Activated naive CD8-positive, alpha-beta T cell treated with anti-CD3 and anti-CD28 coated beads, Interleukin-2, amount 50 U/mL, for 24 hours (primary cell): ENCODE data around the gene PEX3.
A peak's percentile ranks its signal among the peaks of the same experiment; 100 is the strongest.

Source experiments
- ATAC-seq: fragments of 150-1000 bp; cut with Tn5 transposase; one replicate; pipeline ENCODE4 v1.10.0; 2021
- DNase-seq: peaks from one replicate; pipeline ENCODE4 v3.0.0; 2021
- H3K27ac Mint-ChIP-seq: one replicate; pipeline ENCODE4 v1.8.0; 2021; ENCODE audit warnings: mild to moderate bottlenecking, mixed read lengths
- H3K27me3 Mint-ChIP-seq: one replicate; pipeline ENCODE4 v1.8.0; 2021; ENCODE audit warnings: mixed read lengths
- H3K36me3 Mint-ChIP-seq: one replicate; pipeline ENCODE4 v1.8.0; 2021; ENCODE audit warnings: low read depth, mixed read lengths
- H3K4me1 Mint-ChIP-seq: one replicate; pipeline ENCODE4 v1.8.0; 2021; ENCODE audit warnings: mixed read lengths
- H3K4me3 Mint-ChIP-seq: one replicate; pipeline ENCODE4 v1.8.0; 2021; ENCODE audit warnings: mild to moderate bottlenecking, moderate library complexity, mixed read lengths
- H3K9me3 Mint-ChIP-seq: one replicate; pipeline ENCODE4 v1.8.0; 2021; ENCODE audit warnings: mixed read lengths

PEX3 gene

DNA sequence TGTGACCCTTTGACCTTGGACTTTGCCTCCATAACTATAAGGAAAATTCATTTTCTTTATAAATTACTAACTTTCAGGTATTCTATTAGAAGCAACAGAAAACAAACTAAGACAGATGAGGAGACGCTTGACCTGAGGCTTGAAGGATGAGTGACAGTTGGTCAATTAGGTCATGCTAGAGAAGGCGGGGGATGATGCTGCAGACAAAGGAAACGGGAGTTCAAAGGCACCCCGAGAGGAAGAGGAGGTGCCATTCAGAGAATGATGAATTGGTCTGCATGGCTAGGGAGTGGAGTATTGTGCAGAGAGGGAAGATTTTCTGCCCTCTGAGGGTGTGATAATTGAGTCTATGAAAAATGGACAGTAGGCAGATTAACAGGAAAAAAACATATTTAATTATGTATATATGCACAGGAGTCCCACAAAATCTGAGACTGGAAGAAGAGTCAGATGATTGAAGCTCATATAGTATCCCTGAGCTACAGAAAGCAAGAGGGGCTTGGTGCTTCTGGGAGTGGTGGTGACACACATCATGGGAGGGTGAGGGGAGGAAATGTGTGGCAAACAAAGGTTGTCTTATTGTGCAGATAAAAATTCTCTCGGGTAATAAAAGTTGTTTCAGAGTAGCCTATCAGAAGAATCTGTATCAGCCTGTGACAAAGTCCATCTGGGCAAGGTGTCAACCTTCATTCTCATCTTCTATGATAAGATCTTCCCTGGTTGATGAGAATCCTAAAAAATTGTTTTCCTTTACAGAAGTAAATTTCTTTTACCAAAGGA, 81.3 kb downstream of the PEX3 start:
- Mint-ChIP-seq H3K36me3 (no peaks in the 10 kb centered on the region), H3K27ac (no peak overlapping the region), H3K27me3 (no peaks in the 10 kb centered on the region), H3K9me3 (no peaks in the 10 kb centered on the region), H3K4me3 (no peak overlapping the region), H3K4me1 (peaks cover 20% of the 10 kb centered on the region)
- DNase-seq (no peak), ATAC-seq (no peak)

DNA sequence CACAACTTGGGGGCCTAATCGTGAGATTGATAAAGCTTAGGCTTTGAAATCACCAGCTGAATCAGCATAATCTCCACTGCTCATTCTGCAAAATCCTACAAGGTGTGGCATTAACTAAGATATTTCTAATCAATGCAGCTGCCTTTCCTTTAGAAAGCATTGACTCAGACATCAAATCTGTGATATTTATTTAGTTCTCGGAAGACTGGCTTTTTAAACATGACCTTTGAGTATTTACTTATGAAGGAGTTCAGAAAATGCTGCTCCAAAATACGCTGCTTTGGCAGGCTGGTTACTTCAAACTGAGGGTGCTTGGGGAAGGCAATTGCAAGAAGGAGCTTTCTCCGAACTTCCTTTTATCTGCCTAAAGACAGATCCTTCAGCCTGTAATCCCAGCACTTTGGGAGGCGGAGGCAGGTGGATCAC, 84.6 kb downstream of the PEX3 start:
- Mint-ChIP-seq H3K9me3 (no peaks in the 10 kb centered on the region), H3K4me1 (peaks cover 27% of the 10 kb centered on the region), H3K36me3 (no peaks in the 10 kb centered on the region), H3K27me3 (no peaks in the 10 kb centered on the region), H3K27ac (peak overlapping the region; percentile 19), H3K4me3 (no peak overlapping the region)
- DNase-seq (no peak), ATAC-seq (no peak)

DNA sequence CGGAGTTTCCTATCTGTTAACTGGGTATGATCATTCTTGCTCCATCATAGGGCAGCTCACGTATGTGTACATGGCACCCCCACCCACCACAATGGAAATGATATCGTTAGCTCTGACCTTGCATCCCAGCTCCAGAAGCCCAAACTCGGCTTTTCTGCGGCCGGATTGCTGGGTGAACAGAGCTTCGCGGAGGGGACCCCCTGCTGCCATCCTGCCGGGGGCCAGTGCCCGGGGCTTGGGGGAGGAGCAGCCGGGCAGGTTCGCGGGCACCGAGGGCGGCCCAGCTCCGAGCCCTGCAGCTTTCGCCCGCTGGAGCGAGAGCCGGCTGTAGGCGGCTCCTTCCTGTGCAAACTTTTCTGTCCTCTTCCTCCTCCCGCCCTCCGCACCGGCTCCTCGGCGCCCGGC, 85.9 kb downstream of the PEX3 start:
- H3K27me3 Mint-ChIP-seq: no peaks in the 10 kb centered on the region
- H3K9me3 Mint-ChIP-seq: no peaks in the 10 kb centered on the region
- H3K36me3 Mint-ChIP-seq: no peaks in the 10 kb centered on the region
- peaks cover 29% of the 10 kb centered on the region for H3K4me1 Mint-ChIP-seq
- DNase-seq (peak; percentile 53), ATAC-seq (peak; percentile 77)
- H3K27ac Mint-ChIP-seq: peak overlapping the region; percentile 15
- H3K4me3 Mint-ChIP-seq: peak overlapping the region; percentile 69

DNA sequence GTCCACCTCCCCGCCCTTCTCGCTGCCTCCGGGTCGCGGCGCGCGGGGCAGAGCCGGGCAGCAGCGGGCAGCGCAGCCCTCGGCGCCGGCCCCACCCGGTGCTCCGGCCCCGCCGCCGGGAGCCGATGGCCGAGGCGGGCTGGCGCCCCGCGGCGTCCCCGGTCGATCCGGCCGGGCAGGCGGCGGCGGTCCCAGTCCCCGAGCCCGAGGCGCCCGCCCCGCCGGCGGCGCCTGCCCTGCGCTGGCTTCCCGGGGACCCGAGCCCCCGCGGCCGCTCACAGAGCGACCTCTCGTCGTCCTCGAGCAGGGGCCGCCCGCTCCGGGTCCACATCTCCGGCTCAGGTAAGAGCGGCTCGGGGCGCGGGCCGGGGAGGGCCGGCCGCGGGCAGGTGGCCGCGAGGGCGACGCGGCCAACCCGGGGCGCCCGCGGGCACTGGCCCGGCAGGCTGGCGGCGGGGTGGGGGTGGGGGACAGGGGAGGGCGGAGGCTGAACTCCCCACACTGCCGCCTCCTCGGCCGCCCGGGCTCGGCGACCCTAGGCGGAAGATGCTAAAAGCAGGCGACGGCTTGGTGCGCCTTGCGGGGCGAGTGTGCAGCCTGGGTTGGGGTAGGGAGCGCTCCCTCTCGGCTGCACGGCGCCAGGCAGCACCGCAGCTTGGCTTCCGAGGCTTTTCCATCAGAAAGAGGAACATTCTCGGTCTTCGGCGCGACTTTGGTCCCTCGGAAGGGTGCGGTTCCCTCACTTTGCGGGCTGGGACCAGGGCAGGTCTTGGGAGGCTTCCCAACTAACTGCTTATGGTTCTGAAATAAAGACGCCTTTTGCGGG, 86.5 kb downstream of the PEX3 start:
- H3K9me3 Mint-ChIP-seq: no peaks in the 10 kb centered on the region
- H3K27me3 Mint-ChIP-seq: no peaks in the 10 kb centered on the region
- no peaks in the 10 kb centered on the region for H3K36me3 Mint-ChIP-seq

DNA sequence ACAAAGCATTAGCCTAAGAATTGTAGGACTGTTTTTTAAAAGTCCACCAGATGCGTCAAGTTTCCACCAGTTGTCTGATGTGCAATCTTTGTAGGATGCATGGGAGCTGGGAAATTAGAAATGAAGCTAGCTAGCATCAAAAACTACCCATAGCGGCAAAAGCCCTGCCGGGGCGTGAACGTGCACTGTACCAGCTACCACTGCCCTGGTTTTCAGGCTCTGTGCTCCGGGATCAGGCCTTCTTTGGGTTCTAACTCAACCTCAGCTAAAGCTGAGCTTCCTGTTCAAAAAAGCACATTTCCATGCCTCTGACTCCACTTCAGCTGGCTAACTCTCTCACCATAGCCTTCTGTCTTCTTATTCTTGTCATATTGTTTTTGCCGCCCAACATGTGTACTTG, 87.8 kb downstream of the PEX3 start:
- Mint-ChIP-seq H3K27me3 (no peaks in the 10 kb centered on the region), H3K4me3 (peak overlapping the region; percentile 81), H3K36me3 (no peaks in the 10 kb centered on the region), H3K4me1 (peaks cover 36% of the 10 kb centered on the region), H3K27ac (peak overlapping the region; percentile 39), H3K9me3 (no peaks in the 10 kb centered on the region)
- DNase-seq (no peak), ATAC-seq (no peak)

More for the DNA sequence above, 86.5 kb downstream of the PEX3 start:
- peaks cover 29% of the 10 kb centered on the region for H3K4me1 Mint-ChIP-seq
- peak; percentile 67 for DNase-seq
- ATAC-seq: peak; percentile 74
- peak overlapping the region; percentile 35 for H3K27ac Mint-ChIP-seq
- H3K4me3 Mint-ChIP-seq: peak overlapping the region; percentile 81

DNA sequence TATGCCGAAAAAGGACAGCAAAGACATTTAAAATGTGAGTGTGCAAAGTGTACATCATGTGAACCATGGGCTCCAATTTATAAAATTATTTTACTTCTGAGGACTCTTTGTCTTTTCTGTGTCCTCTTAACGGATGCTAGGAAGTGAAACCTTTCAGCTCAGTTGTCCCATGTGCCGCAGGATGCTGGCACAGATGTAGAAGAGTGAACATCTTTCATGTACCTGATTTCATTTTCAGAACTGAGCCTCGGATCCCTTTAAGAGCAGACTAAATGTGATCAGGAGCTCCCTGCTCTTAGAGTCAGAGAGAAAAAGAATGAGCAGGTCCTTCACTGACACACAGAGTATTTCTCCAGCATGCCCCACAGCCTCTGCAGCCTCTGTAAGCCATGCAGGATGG, 88.5 kb downstream of the PEX3 start:
- Mint-ChIP-seq H3K27ac (peak overlapping the region; percentile 46), H3K9me3 (no peaks in the 10 kb centered on the region), H3K4me3 (no peak overlapping the region), H3K4me1 (peaks cover 39% of the 10 kb centered on the region), H3K27me3 (no peaks in the 10 kb centered on the region), H3K36me3 (no peaks in the 10 kb centered on the region)
- ATAC-seq (no peak), DNase-seq (no peak)

DNA sequence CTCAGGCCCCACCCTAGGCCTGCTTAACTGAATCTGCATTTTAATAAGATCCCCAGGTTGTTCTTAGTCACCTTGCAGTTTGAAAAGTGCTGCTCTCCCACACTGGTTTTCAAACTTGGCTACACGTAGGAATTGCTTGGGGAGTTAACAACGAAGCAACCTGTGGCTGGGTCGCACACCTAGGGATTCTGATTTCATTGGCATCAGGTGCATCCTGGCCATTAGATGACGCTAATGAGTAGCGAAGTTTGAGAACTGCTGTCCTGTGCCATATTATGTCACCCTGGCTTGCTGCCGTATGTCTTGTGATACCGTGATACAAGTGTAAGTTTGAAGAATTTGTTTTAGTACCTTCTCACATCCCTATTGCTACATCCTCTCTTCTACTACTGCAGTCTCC, 89.1 kb downstream of the PEX3 start:
- no peaks in the 10 kb centered on the region for H3K9me3 Mint-ChIP-seq
- ATAC-seq (no peak), DNase-seq (no peak)
- no peaks in the 10 kb centered on the region for H3K36me3 Mint-ChIP-seq
- peaks cover 43% of the 10 kb centered on the region for H3K4me1 Mint-ChIP-seq
- H3K27me3 Mint-ChIP-seq: no peaks in the 10 kb centered on the region
- H3K27ac Mint-ChIP-seq: peak overlapping the region; percentile 46
- no peak overlapping the region for H3K4me3 Mint-ChIP-seq

DNA sequence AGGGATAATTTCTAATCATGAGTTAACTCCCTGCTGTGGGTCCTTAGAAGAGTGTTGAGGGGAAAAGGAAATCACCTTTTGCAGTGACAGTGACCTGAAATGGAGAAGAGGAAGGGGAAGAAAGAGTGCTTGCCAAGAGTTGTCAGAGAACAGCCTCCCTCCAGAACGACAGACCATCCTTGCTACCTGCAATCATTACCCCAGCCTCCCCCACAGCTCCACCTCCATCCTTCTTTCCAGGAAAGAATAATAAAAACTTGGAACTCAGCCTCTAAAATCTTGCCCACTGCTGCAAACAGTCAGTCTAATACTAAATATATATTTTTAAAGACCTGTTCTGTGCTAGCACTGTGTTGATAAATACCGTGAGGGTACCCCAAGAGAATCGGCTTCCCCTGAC, 89.6 kb downstream of the PEX3 start:
- peaks cover 44% of the 10 kb centered on the region for H3K4me1 Mint-ChIP-seq
- DNase-seq (no peak), ATAC-seq (no peak)
- peak overlapping the region; percentile 29 for H3K4me3 Mint-ChIP-seq
- H3K9me3 Mint-ChIP-seq: no peaks in the 10 kb centered on the region
- no peaks in the 10 kb centered on the region for H3K27me3 Mint-ChIP-seq
- no peaks in the 10 kb centered on the region for H3K36me3 Mint-ChIP-seq
- H3K27ac Mint-ChIP-seq: no peak overlapping the region
